Erythroblast (primary cell): ENCODE measurements around the gene APOA4.

Source experiments
- GATA1 ChIP-seq: IDR thresholded peaks from 2 replicates; pipeline ENCODE4 v1.6.1; 2011; ENCODE audit warnings: low read depth, mild to moderate bottlenecking, control low read depth, low read length, moderate library complexity
- POLR2A ChIP-seq: IDR thresholded peaks from 2 replicates; pipeline ENCODE4 v1.6.1; 2011; ENCODE audit warnings: mild to moderate bottlenecking, low read length

DNA sequence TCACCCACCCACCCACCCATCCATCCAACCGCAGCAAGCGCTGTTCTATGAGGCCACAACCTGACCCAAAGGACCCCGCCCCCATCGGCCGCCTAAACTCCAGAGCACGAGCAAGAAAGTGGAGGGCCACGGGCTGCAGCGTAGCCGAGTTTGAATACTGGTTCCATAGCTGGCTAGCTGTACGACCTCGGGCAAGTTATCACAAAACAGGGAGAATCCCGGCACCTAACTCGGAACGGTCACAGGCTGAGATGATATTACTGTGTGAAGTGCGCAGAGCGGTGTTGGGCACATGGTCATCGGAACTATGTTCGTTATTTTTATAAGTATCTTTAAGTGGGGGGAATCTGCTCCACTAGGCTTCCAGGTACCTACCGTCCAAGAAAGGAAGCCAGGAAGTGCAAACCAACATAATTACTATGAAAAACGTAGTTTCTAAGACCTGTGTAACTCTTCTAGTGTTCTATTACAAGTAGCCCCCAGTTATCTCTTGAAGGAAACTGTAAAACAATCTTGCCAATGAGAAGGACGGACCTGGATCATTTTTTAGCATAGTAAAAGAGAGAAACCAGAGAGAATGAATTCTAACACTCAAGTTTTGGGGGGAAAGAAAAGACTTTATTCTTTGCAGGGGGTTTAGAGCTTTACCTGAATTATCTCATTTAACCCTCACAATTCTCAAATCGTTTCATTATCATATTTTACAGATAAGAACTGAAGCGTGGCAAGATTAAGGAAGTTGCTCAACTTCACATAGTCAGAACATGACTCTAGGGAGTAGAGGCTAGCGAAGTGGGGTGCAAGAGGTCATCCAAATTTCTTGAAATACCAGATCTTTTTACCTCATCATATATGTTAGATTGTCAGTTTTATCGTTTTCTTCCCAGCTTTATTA lies 49.7 kb downstream of the APOA4 start:
- TF ChIP-seq POLR2A (no peak), GATA1 (no peak)
